ENCODE data around the gene TTC21A. TPM values are rescaled to one million over a fixed set of nuclear protein-coding genes. Genes with fewer than 3 reads are reported as not detected.

TTC21A gene
- total RNA-seq, 1 experiment from 2014 or later = 1.7 TPM

GRCh38 chr3:39187372-39188155 lies 80.1 kb downstream of the TTC21A start:
- H3K23ac ChIP-seq (ENCODE audit: insufficient read length, low read depth, low read length) = no peak overlapping the region
- H3K4ac ChIP-seq (ENCODE audit: low read depth, low read length) = no peak overlapping the region
- H4K20me1 ChIP-seq (ENCODE audit: control insufficient read depth, insufficient read depth, insufficient read length) = no peaks in the 10 kb centered on the region
- no peak overlapping the region for H2BK15ac ChIP-seq (ENCODE audit: low read depth, low read length)
- no peak overlapping the region for H4K8ac ChIP-seq (replicated peaks; ENCODE audit: insufficient read length, low read depth, low read length)
- H2BK120ac ChIP-seq (ENCODE audit: low read depth, low read length, poor library complexity, severe bottlenecking) = no peak overlapping the region
- H4K5ac ChIP-seq (ENCODE audit: insufficient read length, low read depth, low read length) = no peak overlapping the region
- H2BK5ac ChIP-seq (ENCODE audit: insufficient read length, low read length) = no peak overlapping the region
- Mint-ChIP-seq H3K27me3 (ENCODE audit: low read depth) (no peaks in the 10 kb centered on the region; the same call in none of the 2 replicates), H3K27ac (no peak overlapping the region), H3K4me3 (no peak overlapping the region), H3K4me1 (peaks cover 5 to 6% of the 10 kb centered on the region in 2 experiments; a peak in 3 of 4 replicates), H3K9me3 (no peaks in the 10 kb centered on the region), H3K36me3 (ENCODE audit: insufficient read depth in 1 of 3, low read depth in 3 of 3) (no peaks in the 10 kb centered on the region)
- H3K27me3 ChIP-seq (ENCODE audit: insufficient read depth, low read length) = no peaks in the 10 kb centered on the region
- no peak overlapping the region for H3K14ac ChIP-seq (ENCODE audit: insufficient read depth, low read length)
- no CpG with 5 or more reads among the region's 23 CpGs for WGBS (ENCODE audit: extremely low coverage, insufficient read length, low lambda C conversion rate)
- H3K79me1 ChIP-seq (ENCODE audit: insufficient read depth, low read depth, low read length, poor library complexity, severe bottlenecking) = no peaks in the 10 kb centered on the region
- H2AFZ ChIP-seq (ENCODE audit: low read length) = no peak overlapping the region
- H3K27ac ChIP-seq (ENCODE audit: insufficient read length, low read depth, low read length) = no peak overlapping the region
- no peak overlapping the region for H2BK12ac ChIP-seq (ENCODE audit: insufficient read length, low read depth, low read length)
- TF ChIP-seq CTCF (conservative IDR thresholded peaks at IDR 0.05) = no peak
- H3K4me2 ChIP-seq (ENCODE audit: insufficient read depth, insufficient read length, low read length) = no peak overlapping the region
- no peak overlapping the region for H2BK20ac ChIP-seq (ENCODE audit: low read depth, low read length, poor library complexity, severe bottlenecking)
- H3T11ph ChIP-seq (ENCODE audit: low read length) = no peak overlapping the region
- no peak overlapping the region for H2AK5ac ChIP-seq (ENCODE audit: insufficient read length, low read length)
- DNase-seq = no peak
- no peak overlapping the region for H4K91ac ChIP-seq (ENCODE audit: insufficient read length, low read depth, low read length)
- H3K23me2 ChIP-seq (ENCODE audit: insufficient read length, low read depth, low read length, poor library complexity, severe bottlenecking) = no peaks in the 10 kb centered on the region
- no peaks in the 10 kb centered on the region for H3K79me2 ChIP-seq (ENCODE audit: insufficient read depth, low read length)
- no peak overlapping the region for H3K9ac ChIP-seq (ENCODE audit: extremely low read depth, insufficient read length, low read length)
- no peak overlapping the region for H3K18ac ChIP-seq (ENCODE audit: insufficient read length, low read depth, low read length)
- no peaks in the 10 kb centered on the region for H3K9me3 ChIP-seq (ENCODE audit: control insufficient read depth, low read depth, low read length)
- H3K56ac ChIP-seq (ENCODE audit: insufficient read length, low read depth, low read length) = no peak overlapping the region
- peaks cover 4% of the 10 kb centered on the region; the same call in 1 of the 2 replicates for H3K4me1 ChIP-seq (ENCODE audit: insufficient read depth, low read length)

Small RNA genes lying within 50 kb of the gene (microRNA-seq; reads per million reads assigned to microRNA genes)
- not detected for gene MIR6822 (ENCODE audit: borderline microRNAs expressed)

Other genes starting within 250 kb of the TTC21A start
- gene SCN11A, start 55.7 kb upstream of the TTC21A start, total RNA-seq (2021) = 0.17 and 0.20 TPM in 2 replicates
- 49.3 and 52.7 TPM in 2 replicates for gene WDR48, start 55.7 kb upstream of the TTC21A start, total RNA-seq (2021)
- 36.1 and 37.4 TPM in 2 replicates for gene GORASP1, start 53 bp upstream of the TTC21A start, total RNA-seq (2021)
- 8.2 and 8.5 TPM in 2 replicates for gene CSRNP1, start 45.9 kb downstream of the TTC21A start, total RNA-seq (2021)
- not detected in 2 replicates for gene XIRP1, start 84.9 kb downstream of the TTC21A start, total RNA-seq (2021)
- 0.09 TPM in 1 of 2 replicates, not detected in the other for gene CX3CR1, start 172.4 kb downstream of the TTC21A start, total RNA-seq (2021)
- gene CCR8, start 222.0 kb downstream of the TTC21A start, total RNA-seq (2021) = 0.31 and 0.64 TPM in 2 replicates